Brain microvascular endothelial cell (primary cell): ENCODE results near the gene DSP.

Experiments used
- DNase-seq: peaks from one replicate; pipeline ENCODE4 v3.0.0-alpha.2; 2020
- H3K27ac ChIP-seq: fragments of 250-450 bp; sonication (Bioruptor Pico); 2 replicates; pipeline ENCODE4 v1.5.1; 2020; ENCODE audit warnings: mild to moderate bottlenecking, moderate library complexity
- H3K27me3 ChIP-seq: fragments of 250-450 bp; sonication (Bioruptor Pico); replicated peaks from 2 replicates; pipeline ENCODE4 v1.5.1; 2020; ENCODE audit warnings: mild to moderate bottlenecking
- H3K36me3 ChIP-seq: fragments of 250-450 bp; sonication (Bioruptor Pico); replicated peaks from 2 replicates; pipeline ENCODE4 v1.5.1; 2020; ENCODE audit warnings: mild to moderate bottlenecking
- H3K4me3 ChIP-seq: 2 replicates; pipeline ENCODE4 v1.5.1; 2011; ENCODE audit warnings: low read depth, mild to moderate bottlenecking, control low read depth, low read length, moderate library complexity
- in situ Hi-C: cut with HindIII; loops from 2 replicates; pipeline ENCODE4 v1.10.0; 2017; ENCODE audit warnings: low sequenced_read_pairs, low pct_ligation_motif_present
- TF ChIP-seq, protein P1 (sequence below): IDR thresholded peaks from 2 replicates; pipeline ENCODE4 v1.5.1; 2011; ENCODE audit warnings: low read depth, mild to moderate bottlenecking, moderate library complexity, low read length, control low read depth, inconsistent platforms; ENCODE audit errors: missing control alignments

The DSP gene

GRCh38 chr6:7515363-7515762, 26.1 kb upstream of the DSP start:
- in situ Hi-C loops: no loop called here
- no peaks in the 10 kb centered on the region for H3K27me3 ChIP-seq
- no peaks in the 10 kb centered on the region for H3K36me3 ChIP-seq
- no peak for DNase-seq
- TF ChIP-seq, protein P1, sequence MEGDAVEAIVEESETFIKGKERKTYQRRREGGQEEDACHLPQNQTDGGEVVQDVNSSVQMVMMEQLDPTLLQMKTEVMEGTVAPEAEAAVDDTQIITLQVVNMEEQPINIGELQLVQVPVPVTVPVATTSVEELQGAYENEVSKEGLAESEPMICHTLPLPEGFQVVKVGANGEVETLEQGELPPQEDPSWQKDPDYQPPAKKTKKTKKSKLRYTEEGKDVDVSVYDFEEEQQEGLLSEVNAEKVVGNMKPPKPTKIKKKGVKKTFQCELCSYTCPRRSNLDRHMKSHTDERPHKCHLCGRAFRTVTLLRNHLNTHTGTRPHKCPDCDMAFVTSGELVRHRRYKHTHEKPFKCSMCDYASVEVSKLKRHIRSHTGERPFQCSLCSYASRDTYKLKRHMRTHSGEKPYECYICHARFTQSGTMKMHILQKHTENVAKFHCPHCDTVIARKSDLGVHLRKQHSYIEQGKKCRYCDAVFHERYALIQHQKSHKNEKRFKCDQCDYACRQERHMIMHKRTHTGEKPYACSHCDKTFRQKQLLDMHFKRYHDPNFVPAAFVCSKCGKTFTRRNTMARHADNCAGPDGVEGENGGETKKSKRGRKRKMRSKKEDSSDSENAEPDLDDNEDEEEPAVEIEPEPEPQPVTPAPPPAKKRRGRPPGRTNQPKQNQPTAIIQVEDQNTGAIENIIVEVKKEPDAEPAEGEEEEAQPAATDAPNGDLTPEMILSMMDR: no peak
- H3K4me3 ChIP-seq: no peak overlapping the region
- no peak overlapping the region for H3K27ac ChIP-seq

GRCh38 chr6:7518877-7519276, 22.6 kb upstream of the DSP start:
- TF ChIP-seq, protein P1: no peak
- Histone ChIP-seq H3K36me3 (no peaks in the 10 kb centered on the region), H3K27ac (no peak overlapping the region), H3K4me3 (no peak overlapping the region), H3K27me3 (no peaks in the 10 kb centered on the region)
- in situ Hi-C loops: no loop called here
- no peak for DNase-seq

- Histone ChIP-seq H3K36me3 (no peaks in the 10 kb centered on the region), H3K27me3 (no peaks in the 10 kb centered on the region), H3K4me3 (no peak overlapping the region), H3K27ac (no peak overlapping the region)
- DNase-seq: no peak
- TF ChIP-seq, protein P1: no peak
- in situ Hi-C loops: no loop called here
Observed at GRCh38 chr6:7522873-7523272, 18.6 kb upstream of the DSP start.

DNA sequence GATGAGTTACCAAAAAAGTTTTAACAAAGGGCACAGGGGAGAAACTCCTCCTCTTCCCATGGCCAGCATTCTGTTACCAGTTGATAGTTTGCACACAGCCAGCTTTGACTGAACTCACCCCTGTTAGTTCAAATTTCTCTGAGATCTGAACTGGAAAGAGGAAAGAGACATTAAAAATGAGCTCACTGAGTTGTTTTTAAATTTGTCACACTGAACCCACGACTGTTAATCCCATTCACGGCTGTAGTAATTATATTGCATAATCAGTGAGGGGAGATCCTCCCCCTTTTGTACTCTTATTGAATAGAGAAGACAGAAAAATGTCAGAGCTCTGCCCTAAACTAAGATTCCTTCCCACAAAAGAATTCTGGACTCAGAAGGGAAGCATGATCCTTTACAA, 17.5 kb upstream of the DSP start:
- in situ Hi-C loops: no loop called here
- TF ChIP-seq, protein P1: no peak
- no peak for DNase-seq
- H3K27me3 ChIP-seq: no peaks in the 10 kb centered on the region
- H3K27ac ChIP-seq: no peak overlapping the region
- no peak overlapping the region for H3K4me3 ChIP-seq
- no peaks in the 10 kb centered on the region for H3K36me3 ChIP-seq

DNA sequence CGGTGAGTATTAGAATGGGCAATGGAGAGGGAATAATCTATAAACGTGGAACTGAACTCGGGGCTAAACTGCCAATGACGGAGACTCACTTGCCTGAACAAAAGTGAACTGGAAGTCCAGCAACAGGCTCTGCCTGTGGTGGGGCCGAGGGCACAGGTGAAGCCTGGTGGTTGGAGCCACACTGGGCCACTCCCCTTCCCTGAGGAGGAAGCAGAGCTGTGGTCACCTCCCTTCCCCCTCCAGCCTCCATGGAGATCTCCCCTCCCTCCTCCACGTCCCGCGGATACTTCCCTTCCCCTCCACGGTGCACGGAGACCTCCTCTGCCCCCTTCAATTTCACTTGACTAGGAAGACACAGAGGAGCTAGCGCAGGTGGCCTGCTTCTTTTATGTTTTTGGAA, 14.7 kb upstream of the DSP start:
- Histone ChIP-seq H3K36me3 (no peaks in the 10 kb centered on the region), H3K27me3 (no peaks in the 10 kb centered on the region), H3K27ac (no peak overlapping the region), H3K4me3 (no peak overlapping the region)
- TF ChIP-seq, protein P1: no peak
- in situ Hi-C loops: no loop called here
- DNase-seq: no peak

GRCh38 chr6:7528565-7528964, 12.9 kb upstream of the DSP start:
- no peaks in the 10 kb centered on the region for H3K27me3 ChIP-seq
- in situ Hi-C loops: no loop called here
- peak; percentile 99 for DNase-seq
- H3K27ac ChIP-seq: peak overlapping the region; percentile 92
- no peaks in the 10 kb centered on the region for H3K36me3 ChIP-seq
- TF ChIP-seq, protein P1: no peak
- H3K4me3 ChIP-seq: no peak overlapping the region
